Vagina (tissue), 2 donors: ENCODE measurements around the gene UBQLNL. TPM values are rescaled to one million over a fixed set of nuclear protein-coding genes. Genes with fewer than 3 reads are reported as not detected.

Experiments
- DNase-seq, 2 donors: peaks; one replicate each; pipeline ENCODE4 v3.0.0-alpha.2; 2017; ENCODE audit errors: extremely low spot score in 2 of 2
- H3K27ac ChIP-seq: fragments of 200-600 bp; sonication (generic); one replicate; pipeline ENCODE4 v1.5.1; 2019
- H3K27me3 ChIP-seq: fragments of 200-600 bp; sonication (generic); one replicate; pipeline ENCODE4 v1.5.1; 2019
- H3K36me3 ChIP-seq, 2 donors: fragments of 200-600 bp; sonication (generic); one replicate each; pipeline ENCODE4 v1.5.1; 2017 to 2019
- H3K4me1 ChIP-seq: fragments of 200-600 bp; sonication (generic); one replicate; pipeline ENCODE4 v1.5.1; 2019
- H3K4me3 ChIP-seq, 2 donors: fragments of 200-600 bp; sonication (generic); 1 replicate in 1 of 2; 2 replicates in 1 of 2; pipeline ENCODE4 v1.5.1; 2016 to 2019
- H3K9me3 ChIP-seq: fragments of 200-600 bp; sonication (generic); one replicate; pipeline ENCODE4 v1.5.1; 2019
- CTCF ChIP-seq, 3 experiments: fragments of 450-650 bp in 2 of 3; fragments of 200-600 bp in 1 of 3; sonication (generic) in 1 of 3; IDR thresholded peaks; one replicate each; pipeline ENCODE4 v1.5.1; 2017 to 2019; ENCODE audit warnings: antibody characterized with exemption in 3 of 3, mild to moderate bottlenecking in 2 of 3, moderate library complexity in 2 of 3
- POLR2A ChIP-seq, 2 donors: fragments of 450-650 bp; IDR thresholded peaks; one replicate each; pipeline ENCODE4 v1.6.1; 2017; ENCODE audit warnings: antibody characterized with exemption in 2 of 2, mild to moderate bottlenecking in 2 of 2, moderate library complexity in 2 of 2
- POLR2AphosphoS5 ChIP-seq, 2 donors: sonication (generic); formaldehyde crosslinking; IDR thresholded peaks; one replicate each; pipeline ENCODE4 v1.9.0; 2017; ENCODE audit warnings: antibody characterized with exemption in 2 of 2, mild to moderate bottlenecking in 2 of 2, low read depth in 1 of 2; ENCODE audit not compliant: insufficient read depth in 1 of 2
- intact Hi-C: fragments of 100-400 bp; cut with DNase I; formaldehyde crosslinking; loops from one replicate; pipeline ENCODE4 v1.15.1; 2023
- total RNA-seq: library from RNA; depleted of rRNA; stranded (reverse); fragments of >200 nt; gene quantifications from one replicate; pipeline ENCODE4 v1.2.3, GENCODE V29; 2016

The UBQLNL gene
- total RNA-seq, 1 donor from 2014 or later = 0.98 TPM

GRCh38 chr11:5541427-5541826 lies 24.9 kb upstream of the UBQLNL start:
- TF ChIP-seq CTCF (IDR thresholded peaks at IDR 0.05) = no peak
- TF ChIP-seq POLR2AphosphoS5 (IDR thresholded peaks at IDR 0.05; ENCODE audit: insufficient read depth in 1 of 2, low read depth in 1 of 2) = no peak
- no peak for TF ChIP-seq POLR2A (IDR thresholded peaks at IDR 0.05)
- H3K4me1 ChIP-seq = no peaks in the 10 kb centered on the region
- DNase-seq = no peak
- intact Hi-C loops = no loop called here
- H3K4me3 ChIP-seq = no peak overlapping the region
- H3K27ac ChIP-seq = no peak overlapping the region
- no peaks in the 10 kb centered on the region for H3K9me3 ChIP-seq
- H3K27me3 ChIP-seq = no peaks in the 10 kb centered on the region
- no peaks in the 10 kb centered on the region for H3K36me3 ChIP-seq

DNA sequence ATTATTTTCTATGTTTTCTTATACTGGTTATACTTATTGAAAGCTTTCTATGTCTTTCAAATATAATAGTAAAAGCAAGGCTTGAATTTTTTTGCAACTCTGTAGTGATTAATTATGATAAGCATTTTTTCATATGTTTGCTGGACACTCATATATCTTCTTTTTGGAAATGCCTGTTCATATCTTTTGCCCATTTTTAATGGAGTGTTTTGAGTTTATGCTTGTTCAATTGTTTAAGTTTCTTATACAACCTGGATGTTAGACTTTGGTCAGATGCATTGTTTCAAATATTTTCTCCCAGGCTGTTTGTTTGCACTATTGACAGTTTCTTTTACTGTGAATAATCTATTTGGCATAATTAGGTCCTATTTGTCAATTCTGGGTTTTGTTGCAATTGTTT lies 20.0 kb upstream of the UBQLNL start:
- intact Hi-C loops = no loop called here
- Histone ChIP-seq H3K27me3 (no peaks in the 10 kb centered on the region), H3K9me3 (no peaks in the 10 kb centered on the region), H3K4me3 (no peak overlapping the region), H3K4me1 (no peaks in the 10 kb centered on the region), H3K36me3 (no peaks in the 10 kb centered on the region), H3K27ac (no peak overlapping the region)
- DNase-seq = no peak
- TF ChIP-seq POLR2AphosphoS5 (IDR thresholded peaks at IDR 0.05; ENCODE audit: insufficient read depth in 1 of 2, low read depth in 1 of 2) = no peak
- no peak for TF ChIP-seq CTCF (IDR thresholded peaks at IDR 0.05)
- TF ChIP-seq POLR2A (IDR thresholded peaks at IDR 0.05) = no peak

DNA sequence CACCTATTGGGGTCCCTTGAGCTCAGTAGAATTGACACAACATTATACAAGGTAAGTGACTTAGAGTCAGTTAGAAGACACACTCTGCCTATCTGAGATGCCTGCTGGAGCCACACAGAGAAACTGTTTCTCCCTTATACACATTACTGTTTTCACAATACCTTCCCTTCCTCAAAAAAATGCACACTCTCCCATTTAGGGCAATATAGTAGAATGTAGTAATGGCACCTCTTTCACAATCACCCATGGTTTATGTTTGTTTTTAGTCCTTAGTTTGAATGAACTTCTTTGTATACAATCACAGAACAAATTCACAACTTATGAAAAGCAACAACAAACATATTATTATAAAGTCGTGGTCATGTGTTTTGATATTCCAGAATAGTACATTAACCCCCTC lies 17.5 kb upstream of the UBQLNL start:
- Histone ChIP-seq H3K27ac (no peak overlapping the region), H3K9me3 (no peaks in the 10 kb centered on the region), H3K4me3 (no peak overlapping the region), H3K36me3 (no peaks in the 10 kb centered on the region), H3K4me1 (no peaks in the 10 kb centered on the region), H3K27me3 (no peaks in the 10 kb centered on the region)
- DNase-seq = no peak
- intact Hi-C loops = no loop called here
- no peak for TF ChIP-seq POLR2A (IDR thresholded peaks at IDR 0.05)

DNA sequence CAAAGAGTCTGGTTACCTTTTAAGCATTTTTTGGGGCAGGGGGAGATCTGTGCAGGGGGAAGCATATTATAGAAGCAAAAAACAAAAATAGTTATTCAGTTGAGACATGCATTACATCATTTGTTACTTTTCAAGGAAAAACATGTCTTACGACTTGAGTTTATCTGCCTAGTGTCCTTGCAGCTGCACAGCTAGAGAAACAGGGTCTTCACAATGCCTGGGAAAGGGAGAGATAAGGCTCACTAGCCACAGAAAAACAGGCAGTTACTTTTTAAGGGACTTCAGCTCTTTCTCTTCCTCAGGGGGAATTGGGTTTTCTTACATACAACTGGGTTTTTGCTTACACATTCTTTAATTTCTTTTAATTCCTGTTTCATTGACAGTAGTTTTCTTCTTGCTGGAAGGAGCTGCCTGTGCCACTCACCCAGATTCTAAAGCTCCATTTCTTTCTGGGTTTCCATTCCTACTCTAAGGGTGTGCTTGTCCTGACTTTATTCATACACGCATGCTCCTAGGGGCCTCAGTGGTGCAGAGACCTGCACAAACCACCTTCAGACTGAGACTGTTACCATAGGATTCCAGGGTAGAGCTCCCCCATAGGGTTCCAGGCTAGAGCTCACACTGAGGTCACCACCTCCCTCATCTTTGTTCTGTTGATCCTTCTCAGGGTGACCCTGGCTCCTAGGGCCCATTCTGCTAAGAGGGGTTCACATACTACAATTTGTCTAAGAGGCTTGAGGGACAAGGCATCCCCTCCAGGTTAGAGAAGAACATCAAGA lies 14.7 kb upstream of the UBQLNL start:
- Histone ChIP-seq H3K9me3 (no peaks in the 10 kb centered on the region), H3K36me3 (no peaks in the 10 kb centered on the region), H3K4me3 (no peak overlapping the region), H3K27ac (no peak overlapping the region), H3K4me1 (no peaks in the 10 kb centered on the region), H3K27me3 (no peaks in the 10 kb centered on the region)
- TF ChIP-seq POLR2AphosphoS5 (IDR thresholded peaks at IDR 0.05; ENCODE audit: insufficient read depth in 1 of 2, low read depth in 1 of 2) = no peak
- intact Hi-C loops = no loop called here
- DNase-seq = no peak

- intact Hi-C loops = no loop called here
- H3K36me3 ChIP-seq = no peaks in the 10 kb centered on the region
- no peak overlapping the region for H3K27ac ChIP-seq
- DNase-seq = no peak
- no peak overlapping the region for H3K4me3 ChIP-seq
- H3K9me3 ChIP-seq = no peaks in the 10 kb centered on the region
- no peak for TF ChIP-seq CTCF (IDR thresholded peaks at IDR 0.05)
- H3K4me1 ChIP-seq = no peaks in the 10 kb centered on the region
- H3K27me3 ChIP-seq = no peaks in the 10 kb centered on the region
Measured at GRCh38 chr11:5528495-5528894, 12.0 kb upstream of the UBQLNL start.

DNA sequence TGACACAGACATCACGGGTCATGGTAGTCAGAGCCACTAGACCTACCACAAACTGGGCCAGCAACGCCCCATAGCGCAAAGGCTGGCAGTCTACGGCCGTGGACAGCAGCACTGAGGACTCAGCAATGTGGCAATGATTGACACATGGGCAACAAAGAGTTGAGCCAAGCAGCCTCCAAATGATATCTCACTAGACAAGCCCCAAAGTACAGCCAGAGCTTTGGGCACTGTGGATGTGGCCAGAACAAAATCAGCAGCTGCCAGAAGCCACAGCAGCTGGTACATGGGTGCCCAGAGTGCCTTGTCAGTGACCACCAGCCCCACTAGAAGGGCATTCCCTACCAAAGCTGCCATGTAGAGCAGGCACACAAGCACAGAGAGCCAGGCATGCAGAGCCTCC lies 11.2 kb upstream of the UBQLNL start:
- intact Hi-C loops = no loop called here

More for the DNA sequence above, 11.2 kb upstream of the UBQLNL start:
- DNase-seq = no peak
- TF ChIP-seq POLR2A (IDR thresholded peaks at IDR 0.05) = no peak
- no peak for TF ChIP-seq POLR2AphosphoS5 (IDR thresholded peaks at IDR 0.05; ENCODE audit: insufficient read depth in 1 of 2, low read depth in 1 of 2)
- TF ChIP-seq CTCF (IDR thresholded peaks at IDR 0.05) = no peak
- H3K4me3 ChIP-seq = no peak overlapping the region
- no peaks in the 10 kb centered on the region for H3K9me3 ChIP-seq
- no peak overlapping the region for H3K27ac ChIP-seq
- H3K27me3 ChIP-seq = no peaks in the 10 kb centered on the region
- no peaks in the 10 kb centered on the region for H3K36me3 ChIP-seq
- no peaks in the 10 kb centered on the region for H3K4me1 ChIP-seq
